ENCODE measurements around the gene TNFAIP2.

DNA sequence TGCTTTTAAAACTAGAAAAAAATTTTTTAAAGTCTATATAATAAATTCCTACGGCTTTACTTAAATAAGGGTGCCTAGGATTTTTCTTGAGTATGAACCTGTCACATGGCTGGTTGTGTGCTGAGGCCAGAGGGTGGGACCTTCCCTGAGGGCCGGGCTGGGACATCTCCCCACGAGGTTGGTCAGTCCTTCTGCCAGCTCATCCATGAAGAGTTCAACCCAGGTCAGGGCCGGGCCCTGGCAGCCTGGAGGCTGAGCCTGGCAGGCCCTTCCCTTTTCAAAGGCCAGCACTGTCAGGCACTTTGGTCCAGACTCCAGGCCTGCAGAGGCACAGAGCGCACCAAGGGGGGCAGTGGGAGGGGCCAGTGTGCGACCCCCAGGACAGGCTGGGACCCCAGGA lies 31.7 kb downstream of the TNFAIP2 start:
- TF ChIP-seq POLR2AphosphoS5 (IDR thresholded peaks at IDR 0.05; ENCODE audit: low read depth) (no peak), EZH2 (IDR thresholded peaks at IDR 0.05; ENCODE audit: low read depth, unreplicated experiment) (no peak), REST (IDR thresholded peaks at IDR 0.05; ENCODE audit: unreplicated experiment) (no peak), EZH2phosphoT487 (IDR thresholded peaks at IDR 0.05; ENCODE audit: unreplicated experiment) (no peak), CREB1 (CRISPR knock-in tag; IDR thresholded peaks at IDR 0.05; ENCODE audit: low read depth) (no peak), ZNF114 (CRISPR knock-in tag; IDR thresholded peaks at IDR 0.05) (no peak), ZNF331 (CRISPR knock-in tag; IDR thresholded peaks at IDR 0.05; ENCODE audit: low read depth) (no peak), JUNB (IDR thresholded peaks at IDR 0.05; ENCODE audit: unreplicated experiment) (no peak), NANOG (IDR thresholded peaks at IDR 0.05; ENCODE audit: borderline replicate concordance) (no peak)
- TF ChIP-seq, protein P1, sequence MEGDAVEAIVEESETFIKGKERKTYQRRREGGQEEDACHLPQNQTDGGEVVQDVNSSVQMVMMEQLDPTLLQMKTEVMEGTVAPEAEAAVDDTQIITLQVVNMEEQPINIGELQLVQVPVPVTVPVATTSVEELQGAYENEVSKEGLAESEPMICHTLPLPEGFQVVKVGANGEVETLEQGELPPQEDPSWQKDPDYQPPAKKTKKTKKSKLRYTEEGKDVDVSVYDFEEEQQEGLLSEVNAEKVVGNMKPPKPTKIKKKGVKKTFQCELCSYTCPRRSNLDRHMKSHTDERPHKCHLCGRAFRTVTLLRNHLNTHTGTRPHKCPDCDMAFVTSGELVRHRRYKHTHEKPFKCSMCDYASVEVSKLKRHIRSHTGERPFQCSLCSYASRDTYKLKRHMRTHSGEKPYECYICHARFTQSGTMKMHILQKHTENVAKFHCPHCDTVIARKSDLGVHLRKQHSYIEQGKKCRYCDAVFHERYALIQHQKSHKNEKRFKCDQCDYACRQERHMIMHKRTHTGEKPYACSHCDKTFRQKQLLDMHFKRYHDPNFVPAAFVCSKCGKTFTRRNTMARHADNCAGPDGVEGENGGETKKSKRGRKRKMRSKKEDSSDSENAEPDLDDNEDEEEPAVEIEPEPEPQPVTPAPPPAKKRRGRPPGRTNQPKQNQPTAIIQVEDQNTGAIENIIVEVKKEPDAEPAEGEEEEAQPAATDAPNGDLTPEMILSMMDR (conservative IDR thresholded peaks at IDR 0.05; ENCODE audit: low read depth in 2 of 2) = no peak

Data from GM23338 (cell line).